ENCODE measurements around the gene C20orf96.
"Not testable (repeated sequence)": the region's sequence is repeated elsewhere in the genome, so short reads cannot be mapped to it uniquely, and the experiment has no call there.

C20orf96 gene

DNA sequence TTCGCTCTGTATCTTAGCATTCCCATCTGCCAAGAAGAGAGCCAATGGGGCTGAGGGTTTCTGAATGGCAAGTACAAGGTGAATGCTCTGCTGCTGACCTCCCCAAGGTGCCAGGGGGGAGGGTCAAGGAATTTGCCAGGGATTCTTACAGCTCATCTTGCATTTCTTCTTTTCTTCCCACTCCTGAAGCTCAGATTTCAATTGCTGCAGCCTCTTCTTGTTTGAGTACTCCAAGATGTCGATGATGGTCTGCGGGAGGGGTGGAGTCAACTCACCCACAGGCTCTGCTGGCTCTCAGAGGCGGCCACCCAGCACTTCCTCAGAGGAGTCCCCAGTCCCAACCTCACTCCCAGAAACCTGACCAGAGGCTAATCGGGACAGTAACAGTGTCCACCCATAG, 12.4 kb downstream of the C20orf96 start:
- DNase-seq, result no peak

GRCh38 chr20:277496-277781, 13.1 kb downstream of the C20orf96 start:
- DNase-seq, result no peak

DNA sequence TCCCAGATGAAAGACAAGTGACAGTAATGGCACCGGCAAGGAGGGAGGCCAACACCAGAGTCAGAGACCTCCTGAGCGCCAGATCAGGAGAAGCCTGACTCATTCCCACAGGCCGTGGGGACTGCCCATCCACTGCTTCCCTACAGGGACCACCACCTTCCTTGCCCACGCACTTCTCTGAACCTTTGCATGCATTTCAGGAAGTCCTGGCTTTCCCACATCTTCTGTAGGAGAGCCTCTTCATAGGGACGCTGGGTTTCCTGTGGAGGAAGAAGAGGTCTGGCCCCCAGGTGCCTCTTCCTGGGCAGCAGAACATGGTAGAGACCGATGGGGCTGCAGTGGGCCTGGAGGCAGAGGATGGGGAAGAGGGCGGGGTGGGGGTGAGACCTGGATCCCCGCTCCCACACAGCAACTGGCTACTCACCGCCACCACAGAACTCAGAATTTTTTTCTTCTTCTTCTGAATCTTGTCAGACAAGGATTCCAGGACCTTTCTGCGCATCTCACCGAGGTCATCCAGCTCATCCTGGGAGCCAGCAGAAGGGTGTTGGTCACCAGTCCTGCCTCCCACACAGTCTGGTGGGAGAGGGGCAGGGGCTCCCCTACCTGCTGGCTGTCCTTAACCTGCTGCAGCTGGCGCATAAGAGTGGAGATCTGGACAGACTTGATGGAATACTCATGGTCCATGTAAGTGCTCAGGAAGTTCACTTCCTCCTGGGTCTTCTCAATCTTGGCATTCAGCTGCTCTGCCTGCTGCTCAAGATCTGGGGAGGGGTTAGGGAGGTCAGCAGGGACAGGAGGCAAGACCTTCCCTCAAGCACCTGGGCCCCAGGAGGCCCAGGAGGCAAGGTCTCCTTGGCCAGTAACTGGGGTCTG, 13.7 kb downstream of the C20orf96 start:
- no peak for DNase-seq

DNA sequence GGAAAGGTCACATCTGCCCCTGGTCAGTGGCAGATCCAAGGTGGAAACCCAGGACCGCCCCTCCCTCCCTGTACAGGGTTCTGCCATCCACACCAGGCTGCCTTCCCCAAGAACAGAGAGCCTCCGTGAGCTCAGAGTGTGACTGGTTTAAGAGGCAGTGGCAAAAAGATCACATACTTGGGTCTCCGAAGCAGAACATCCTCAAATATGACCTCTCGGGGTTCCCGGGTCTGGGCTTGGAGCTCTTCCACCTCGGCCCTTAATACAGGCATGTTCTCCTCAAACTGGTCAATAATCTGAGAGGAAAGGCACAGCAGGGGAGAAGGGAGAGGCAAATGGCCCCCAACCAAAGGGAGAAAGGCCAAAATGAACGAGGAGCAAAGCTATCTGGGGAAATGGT, 14.8 kb downstream of the C20orf96 start:
- DNase-seq, result no peak

DNA sequence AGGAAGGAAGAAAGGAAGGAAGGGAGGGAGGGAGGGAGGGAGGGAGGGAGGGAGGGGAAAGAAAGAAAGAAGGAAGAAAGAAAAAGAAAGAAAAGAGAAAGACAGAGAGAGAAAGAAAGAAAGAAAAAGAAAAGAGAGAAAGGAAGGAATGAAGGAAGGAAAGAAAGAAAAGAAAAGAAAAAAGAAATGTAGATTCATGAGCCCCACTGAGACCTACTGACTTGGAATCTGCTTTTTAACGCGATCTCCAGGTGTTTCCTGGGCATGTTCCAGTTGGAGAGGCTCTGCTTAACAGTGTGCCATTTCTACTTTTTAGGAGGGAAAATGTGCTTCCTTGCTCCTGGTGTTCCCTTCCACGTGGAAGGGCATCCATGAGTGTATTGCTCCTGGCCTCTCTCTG, 16.7 kb downstream of the C20orf96 start:
- DNase-seq, result no peak

- no peak for DNase-seq
Measured at GRCh38 chr20:272718-273117, 17.8 kb downstream of the C20orf96 start.

DNA sequence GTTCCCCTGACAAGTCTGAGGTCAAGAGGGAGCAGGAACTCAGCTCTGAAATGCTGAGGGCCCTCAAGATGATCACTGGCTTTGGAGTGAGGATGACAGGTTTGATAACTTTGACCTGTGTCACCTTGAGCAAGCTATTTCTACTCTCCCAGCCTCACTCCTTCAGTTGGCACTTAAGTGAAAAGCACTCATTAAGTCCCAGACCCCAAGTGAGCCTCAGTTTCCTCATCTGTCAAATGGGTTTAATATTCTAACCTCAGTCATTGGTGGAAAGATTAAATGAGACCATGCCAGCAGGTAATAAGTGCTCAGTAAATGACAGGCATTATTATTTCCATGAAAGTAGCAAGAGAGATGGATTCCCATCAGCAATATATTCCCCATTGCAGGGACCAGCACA, 19.0 kb downstream of the C20orf96 start:
- DNase-seq, result no peak

DNA sequence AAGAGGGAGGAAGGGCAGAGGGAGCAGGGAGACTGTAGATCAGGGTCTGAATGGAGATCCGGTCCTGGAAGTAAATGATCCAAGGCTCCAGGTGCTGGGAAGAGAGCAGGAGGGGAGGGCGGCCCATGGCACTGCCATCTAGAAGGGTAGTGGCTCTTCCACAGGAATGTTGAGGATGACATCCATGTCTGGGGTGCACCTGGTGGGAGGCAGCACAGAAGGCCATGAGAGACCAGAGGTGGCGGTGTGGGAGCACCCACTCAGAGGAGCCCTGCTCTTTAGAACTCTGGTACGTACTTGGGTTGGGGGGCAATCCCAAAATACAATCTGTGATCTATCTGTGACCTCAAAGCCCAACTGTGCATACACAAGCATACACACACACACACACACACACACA, 19.5 kb downstream of the C20orf96 start:
- no peak for DNase-seq

- DNase-seq, result no peak
Measured at GRCh38 chr20:270517-270916, 20.0 kb downstream of the C20orf96 start.

GRCh38 chr20:266596-267562, 23.7 kb downstream of the C20orf96 start:
- peak; percentile 74 to 79 for DNase-seq

DNA sequence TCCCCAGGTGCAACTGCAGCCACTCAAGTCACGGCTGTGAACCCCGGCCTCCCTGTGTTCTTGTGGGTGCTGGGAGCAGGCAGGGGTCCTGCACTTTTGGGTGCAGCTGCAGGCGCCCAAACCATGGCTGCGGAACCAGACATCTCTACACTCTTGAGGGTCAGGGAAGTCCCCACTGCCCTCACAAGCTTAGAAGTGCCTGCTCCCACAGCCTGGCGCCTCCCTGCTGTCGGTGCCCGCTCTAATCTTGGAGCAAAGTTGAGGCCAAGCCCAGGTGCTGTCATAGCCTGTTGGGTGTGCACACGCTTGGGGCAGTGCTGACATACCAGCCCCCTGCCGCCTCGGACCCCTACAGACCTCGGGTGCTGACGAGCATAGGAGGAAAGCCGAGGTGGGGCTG, 26.8 kb downstream of the C20orf96 start:
- DNase-seq, result no peak

GRCh38 chr20:259981-260380, 30.6 kb downstream of the C20orf96 start:
- peak; percentile 76 to 82 for DNase-seq

- peak in 1 of 2 donors; percentile 16 for DNase-seq
Measured at GRCh38 chr20:258963-259362, 31.6 kb downstream of the C20orf96 start.

- DNase-seq, result no peak
Measured at GRCh38 chr20:258269-258858, 32.2 kb downstream of the C20orf96 start.

DNA sequence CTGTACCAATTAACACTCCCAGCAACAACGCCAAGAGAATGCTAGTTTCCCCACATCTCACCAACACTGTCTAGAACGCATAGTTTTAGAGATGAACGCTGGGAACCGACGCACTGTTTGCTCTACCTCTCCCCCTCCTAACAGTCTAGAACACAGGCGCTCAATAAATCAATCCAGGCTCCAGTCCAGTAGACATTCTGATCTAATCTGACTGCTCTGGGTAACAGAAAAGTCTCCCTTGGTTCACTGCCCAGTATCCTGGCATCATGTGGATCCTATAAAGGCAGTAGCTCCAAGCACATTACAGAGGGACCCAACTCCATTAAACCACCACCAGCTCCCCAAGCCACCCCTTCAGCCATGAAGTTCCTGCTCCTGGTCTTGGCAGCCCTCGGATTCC, 33.1 kb downstream of the C20orf96 start, which contains the start of gene DEFB132:
Gene DEFB132, plus strand, starts transcription at position 306 of the 400 bp plus-strand sequence. Its CDS starts 55 bp downstream, at position 361.
- DNase-seq, result no peak

GRCh38 chr20:253447-253846, 37.1 kb downstream of the C20orf96 start:
- not testable (repeated sequence) for DNase-seq

- DNase-seq, result no peak
Measured at GRCh38 chr20:252801-253200, 37.7 kb downstream of the C20orf96 start.

GRCh38 chr20:251354-251753, 39.2 kb downstream of the C20orf96 start:
- peak; percentile 28 to 29 for DNase-seq

- no peak for DNase-seq
Measured at GRCh38 chr20:242905-243304, 47.6 kb downstream of the C20orf96 start.

DNA sequence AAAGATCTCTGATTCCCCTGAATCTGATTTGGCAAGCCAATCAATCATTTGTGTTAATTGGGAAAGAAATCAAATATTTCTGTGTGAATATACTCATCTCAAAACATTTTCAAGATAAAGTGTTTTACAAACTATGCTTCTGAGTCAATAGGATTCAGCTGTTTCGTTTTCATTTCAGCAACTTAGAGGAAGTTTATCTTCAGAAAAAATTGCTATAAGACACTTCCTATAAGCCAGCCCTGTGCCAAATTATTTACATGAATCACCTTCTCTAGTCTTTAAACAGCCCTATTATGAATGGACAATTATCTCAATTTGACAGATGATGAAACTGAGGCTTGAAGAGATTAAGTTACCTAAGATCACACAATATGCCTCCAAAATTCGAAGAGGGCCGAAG, 52.6 kb downstream of the C20orf96 start:
- peak; percentile 45 to 76 for DNase-seq

DNA sequence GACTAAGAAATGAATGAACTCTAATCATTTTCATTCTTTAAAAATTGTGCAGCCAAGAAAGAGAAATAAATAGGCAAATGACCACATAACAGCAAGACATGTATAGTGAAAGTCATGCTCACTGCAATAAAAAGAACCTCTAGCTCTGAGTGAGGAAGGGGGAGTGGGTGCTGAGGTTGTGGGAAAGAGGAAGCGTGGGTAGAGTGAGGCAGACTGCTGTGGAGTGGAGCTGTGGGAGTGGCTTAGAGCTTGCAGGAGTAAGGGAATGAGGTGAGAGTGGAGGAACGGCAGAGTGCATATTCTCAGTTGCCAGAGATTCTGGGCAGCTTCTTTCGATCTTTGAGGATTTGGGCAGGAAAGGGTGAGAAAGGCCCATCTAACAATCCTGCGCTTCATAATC, 53.1 kb downstream of the C20orf96 start:
- DNase-seq, result peak; percentile 95 to 96

DNA sequence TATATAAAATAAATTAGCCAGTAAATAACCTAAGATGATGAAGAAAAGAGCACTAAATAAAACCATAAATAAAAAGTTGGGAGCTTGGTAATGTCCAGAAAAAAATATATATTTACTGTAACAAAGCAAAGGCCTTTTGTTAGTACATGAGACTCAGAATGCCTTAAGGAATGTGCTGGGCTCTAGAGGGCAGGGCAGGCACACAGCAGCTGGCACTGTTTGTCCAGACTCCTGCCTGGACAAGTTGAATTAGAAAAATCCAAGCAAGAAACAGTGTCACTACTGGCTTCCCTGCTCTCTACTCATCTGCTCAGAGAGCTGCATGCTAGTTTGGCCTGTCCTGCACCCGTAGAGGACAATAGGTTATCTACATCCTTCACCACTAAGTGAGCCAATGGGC, 54.7 kb downstream of the C20orf96 start:
- DNase-seq, result peak; percentile 45 to 60

GRCh38 chr20:227439-228105, 63.0 kb downstream of the C20orf96 start:
- DNase-seq, result peak; percentile 41 to 47

Measured in inflammatory macrophage (primary cell).